SK-N-SH treated with all-trans-retinoic acid at 6 μM for 48 hours (cell line): Measurements from ENCODE around the gene BABAM2.

Experiments used
- ARNTL ChIP-seq: fragments of 450-650 bp; formaldehyde crosslinking; IDR thresholded peaks from 2 replicates; pipeline ENCODE4 v1.5.0; 2020; ENCODE audit warnings: low read depth, mild to moderate bottlenecking, moderate library complexity, borderline replicate concordance
- BACH2 ChIP-seq: fragments of 250-450 bp; sonication (Bioruptor Pico); IDR thresholded peaks from 2 replicates; pipeline ENCODE4 v1.9.0; 2021; ENCODE audit warnings: mild to moderate bottlenecking, borderline replicate concordance
- ESRRG ChIP-seq: fragments of 250-450 bp; sonication (Bioruptor Pico); IDR thresholded peaks from 2 replicates; pipeline ENCODE4 v1.6.1; 2021; ENCODE audit warnings: mild to moderate bottlenecking
- PATZ1 ChIP-seq: fragments of 250-450 bp; sonication (Bioruptor Pico); IDR thresholded peaks from 2 replicates; pipeline ENCODE4 v1.8.0; 2020; ENCODE audit warnings: mild to moderate bottlenecking, moderate library complexity, borderline replicate concordance
- RARB ChIP-seq: fragments of 250-450 bp; sonication (Bioruptor Pico); IDR thresholded peaks from 2 replicates; pipeline ENCODE4 v1.8.0; 2021; ENCODE audit warnings: mild to moderate bottlenecking, moderate library complexity
- TCF4 ChIP-seq: fragments of 250-450 bp; sonication (Bioruptor Pico); IDR thresholded peaks from 2 replicates; pipeline ENCODE4 v1.8.0; 2021; ENCODE audit warnings: mild to moderate bottlenecking, moderate library complexity, borderline replicate concordance
- ZC3H10 ChIP-seq: fragments of 250-450 bp; sonication (Bioruptor Pico); IDR thresholded peaks from 2 replicates; pipeline ENCODE4 v1.5.1; 2021; ENCODE audit warnings: mild to moderate bottlenecking, moderate library complexity
- ZFP3 ChIP-seq: fragments of 250-450 bp; sonication (Bioruptor Pico); IDR thresholded peaks from 2 replicates; pipeline ENCODE4 v1.5.0; 2020; ENCODE audit warnings: mild to moderate bottlenecking, moderate library complexity
- ZFP30 ChIP-seq: fragments of 450-650 bp; formaldehyde crosslinking; IDR thresholded peaks from 2 replicates; pipeline ENCODE4 v1.5.0; 2022; ENCODE audit warnings: mild to moderate bottlenecking, moderate library complexity

GRCh38 chr2:28352610-28353195 is 462.2 kb downstream of the BABAM2 start:
- TF ChIP-seq TCF4 = no peak
- no peak for TF ChIP-seq PATZ1
- TF ChIP-seq ARNTL = no peak
- no peak for TF ChIP-seq ESRRG (CRISPR knock-in tag)
- no peak for TF ChIP-seq ZFP3 (CRISPR knock-in tag)
- TF ChIP-seq ZFP30 (CRISPR knock-in tag) = no peak
- TF ChIP-seq RARB (CRISPR knock-in tag) = no peak
- TF ChIP-seq ZC3H10 = no peak
- no peak for TF ChIP-seq BACH2 (CRISPR knock-in tag)
